HepG2 (cell line): ENCODE data around the gene PGR. TPM values are rescaled to one million over a fixed set of nuclear protein-coding genes. Genes with fewer than 3 reads are reported as not detected.

Experiments
- ATAC-seq: fragments of 200-7000 bp; cut with Tn5 transposase; 3 replicates; pipeline ENCODE4 v1.9.1; 2020; ENCODE audit warnings: mild to moderate bottlenecking, moderate library complexity
- BruUV-seq: library from RNA; stranded (reverse); fragments of 400-500 nt; replicated peaks from 2 replicates; lab custom pipeline; 2021; lab: Mats Ljungman, UMichigan
- CTCF ChIA-PET: fragments of 300-600 bp; formaldehyde crosslinking; extraction: SDS; loops from one replicate; lab custom pipeline; 2021; ENCODE audit warnings: low total read pairs, inconsistent platforms, low intra/inter-chr PET ratio; lab: Yijun Ruan, JAX
- POLR2A ChIA-PET: fragments of 350-600 bp; sonication (Branson Sonifier 250); formaldehyde crosslinking; loops from one replicate; lab custom pipeline; 2020; ENCODE audit warnings: antibody characterized with exemption, inconsistent platforms; lab: Yijun Ruan, JAX
- DNase-seq: peaks from one replicate; pipeline ENCODE4 v3.0.0-alpha.2; 2015; ENCODE audit warnings: low spot score
- FAIRE-seq: peaks from 3 replicates; lab custom pipeline; 2011; peaks lifted over from hg19 to GRCh38; lab: Jason Lieb, UNC
- H2AFZ ChIP-seq: one replicate; pipeline ENCODE4 v1.6.1; 2011; ENCODE audit warnings: low read length, inconsistent platforms
- H3K27ac ChIP-seq: fragments of 300-600 bp; 3 replicates; pipeline ENCODE4 v1.8.0; 2011; ENCODE audit warnings: mixed run types, mild to moderate bottlenecking, mixed read lengths, low read length, inconsistent platforms; ENCODE audit not compliant: insufficient read depth; ENCODE audit errors: extremely low read length
- H3K27me3 ChIP-seq, 2 experiments: fragments of 200-600 bp in 1 of 2; 2 replicates in 1 of 2; 3 replicates in 1 of 2; pipeline versions ENCODE4 v1.6.0 to v1.8.0; 2011; ENCODE audit warnings: low read length in 2 of 2, mild to moderate bottlenecking in 2 of 2, moderate library complexity in 2 of 2, inconsistent platforms in 1 of 2; ENCODE audit not compliant: insufficient read depth in 2 of 2, control insufficient read depth in 1 of 2
- H3K36me3 ChIP-seq, 2 experiments: fragments of 200-600 bp in 1 of 2; replicated peaks in 1 of 2; 2 replicates in 1 of 2; 3 replicates in 1 of 2; pipeline versions ENCODE4 v1.5.1 to v1.8.0; 2011; ENCODE audit warnings: low read length in 2 of 2, inconsistent platforms in 1 of 2; ENCODE audit not compliant: insufficient read depth in 2 of 2, control insufficient read depth in 1 of 2
- H3K4me1 ChIP-seq: 2 replicates; pipeline ENCODE4 v1.5.1; 2012; ENCODE audit warnings: low read length, inconsistent platforms; ENCODE audit not compliant: insufficient read depth
- H3K4me2 ChIP-seq: 2 replicates; pipeline ENCODE4 v1.6.0; 2011; ENCODE audit warnings: low read depth, low read length, inconsistent platforms
- H3K4me3 ChIP-seq, 3 experiments: fragments of 200-600 bp in 1 of 3; sonication (generic), shearing (Covaris generic) in 1 of 3; replicated peaks in 1 of 3; 2 replicates each; pipeline ENCODE4 v1.5.1; 2011 to 2016; ENCODE audit warnings: low read length in 3 of 3, inconsistent platforms in 2 of 3, low read depth in 2 of 3, mild to moderate bottlenecking in 2 of 3, control low read depth in 1 of 3, mixed read lengths in 1 of 3; ENCODE audit not compliant: insufficient read depth in 1 of 3
- H3K79me2 ChIP-seq: one replicate; pipeline ENCODE4 v1.6.1; 2011; ENCODE audit warnings: low read length, inconsistent platforms; ENCODE audit not compliant: insufficient read depth
- H3K9ac ChIP-seq: 2 replicates; pipeline ENCODE4 v1.6.0; 2011; ENCODE audit warnings: mild to moderate bottlenecking, low read depth, low read length, inconsistent platforms; ENCODE audit not compliant: insufficient read depth
- H3K9me3 ChIP-seq: 2 replicates; pipeline ENCODE4 v1.5.1; 2012; ENCODE audit warnings: mild to moderate bottlenecking, low read length
- H4K20me1 ChIP-seq: 2 replicates; pipeline ENCODE4 v1.6.0; 2011; ENCODE audit warnings: inconsistent platforms, mild to moderate bottlenecking, low read length, moderate library complexity; ENCODE audit not compliant: insufficient read depth
- MAFF ChIP-seq: IDR thresholded peaks from 2 replicates; pipeline ENCODE4 v1.6.1; 2011; ENCODE audit warnings: low read depth, low read length, improper control_type of control experiment
- RORA ChIP-seq: sonication (generic); formaldehyde crosslinking; IDR thresholded peaks from 2 replicates; pipeline ENCODE4 v1.5.0; 2020; ENCODE audit warnings: mild to moderate bottlenecking, missing genetic modification reagents, moderate library complexity
- SIX4 ChIP-seq: sonication (generic); formaldehyde crosslinking; IDR thresholded peaks from 2 replicates; pipeline ENCODE4 v1.4.0; 2020; ENCODE audit warnings: missing genetic modification reagents
- TOE1 ChIP-seq: sonication (generic); formaldehyde crosslinking; IDR thresholded peaks from 2 replicates; pipeline ENCODE4 v1.4.0; 2020; ENCODE audit warnings: mild to moderate bottlenecking, missing genetic modification reagents
- ZBTB44 ChIP-seq: sonication (generic); formaldehyde crosslinking; IDR thresholded peaks from 2 replicates; pipeline ENCODE4 v1.4.0; 2020; ENCODE audit warnings: missing genetic modification reagents
- ZNF3 ChIP-seq: IDR thresholded peaks from 2 replicates; pipeline ENCODE4 v1.7.0; 2017; ENCODE audit warnings: inconsistent platforms
- ZNF7 ChIP-seq: IDR thresholded peaks from 2 replicates; pipeline ENCODE4 v1.6.1; 2016; ENCODE audit warnings: missing biosample characterization, missing genetic modification reagents
- ZNF720 ChIP-seq: sonication (generic); formaldehyde crosslinking; IDR thresholded peaks from 2 replicates; pipeline ENCODE4 v1.4.0; 2020; ENCODE audit warnings: missing genetic modification reagents
- WGBS: methylation state at CpG from one replicate; pipeline ENCODE4 v1.1.6; 2017; ENCODE audit warnings: low lambda C conversion rate; 5-methylcytosine and 5-hydroxymethylcytosine counted together
- in situ Hi-C: cut with HindIII; loops from 2 replicates; pipeline ENCODE4 v1.10.0; 2017; ENCODE audit warnings: low pct_unique_long_range_greater_than_20kb; ENCODE audit not compliant: extremely low pct_ligation_motif_present
- intact Hi-C: fragments of 100-400 bp; cut with micrococcal nuclease; formaldehyde crosslinking; loops from one replicate; pipeline ENCODE4 v1.10.0; 2022; ENCODE audit not compliant: unreplicated experiment
- polyA plus RNA-seq, 8 experiments: library from polyadenylated mRNA; depleted of rRNA in 3 of 8; stranded (reverse) in 7 of 8; unstranded in 1 of 8; fragments of >200 nt; fragmentation: Illumina TruSeq in 4 of 8; extraction: Trizol in 4 of 8; gene quantifications; 2 replicates each; pipeline versions ENCODE4 v1.2.1 to v1.2.3, GENCODE V29; 2011 to 2016; ENCODE audit warnings: low read depth in 4 of 8, missing spikeins in 1 of 8, mixed read lengths in 1 of 8; ENCODE audit not compliant: insufficient read depth in 1 of 8
- total RNA-seq, 5 experiments: library from RNA; depleted of rRNA; stranded (reverse); fragments of >200 nt; fragmentation: Illumina TruSeq; extraction: Trizol; gene quantifications; 2 replicates each; pipeline ENCODE4 v1.2.3, GENCODE V29; 2016; ENCODE audit warnings: low read depth in 1 of 5
- TF ChIP-seq, protein P1 (sequence below): IDR thresholded peaks from 2 replicates; pipeline ENCODE4 v1.6.1; 2016; ENCODE audit warnings: low read depth, control low read depth

The PGR gene
- total and polyA plus RNA-seq, 2 of the 13 experiments (the other 11 are each of a cell fraction or from before 2014, with no cell fraction given) = not detected

DNA sequence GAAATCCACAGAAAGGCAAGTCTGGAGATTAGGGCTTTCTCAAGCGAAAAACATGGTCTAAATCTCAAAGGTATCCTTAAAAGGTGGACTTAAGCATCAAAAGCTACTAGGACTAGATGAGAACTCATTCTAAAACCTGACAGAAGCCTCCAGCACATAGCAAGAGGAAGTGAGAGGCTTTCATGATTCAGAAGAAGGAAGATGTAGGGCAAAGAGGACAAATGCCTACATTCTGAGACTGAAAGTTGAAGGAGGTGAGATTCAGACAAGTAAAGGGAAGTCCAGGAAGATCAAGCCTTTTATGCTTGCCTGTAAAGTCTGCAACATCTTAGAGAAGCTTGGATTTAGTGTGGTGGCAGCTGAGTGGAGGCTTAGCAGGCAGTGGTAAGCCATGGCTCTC, 98.9 kb downstream of the PGR start:
- no peak overlapping the region for H3K9ac ChIP-seq
- BruUV-seq = no TSS peak
- H3K4me1 ChIP-seq = no peaks in the 10 kb centered on the region
- no peak for DNase-seq
- ATAC-seq = no peak
- no peaks in the 10 kb centered on the region for H4K20me1 ChIP-seq
- no peaks in the 10 kb centered on the region for H3K9me3 ChIP-seq
- no peak overlapping the region for H3K27ac ChIP-seq
- 0% methylated on average over 1 of the region's 1 CpG for WGBS
- no peak overlapping the region for H2AFZ ChIP-seq
- ChIA-PET CTCF (no interaction called here), POLR2A (no interaction called here)
- no peaks in the 10 kb centered on the region for H3K36me3 ChIP-seq
- FAIRE-seq = no peak
- H3K4me3 ChIP-seq = no peak overlapping the region
- H3K79me2 ChIP-seq = no peaks in the 10 kb centered on the region
- no peak for TF ChIP-seq ZBTB44 (CRISPR knock-in tag)
- TF ChIP-seq SIX4 = no peak
- TF ChIP-seq ZNF7 (CRISPR knock-in tag) = no peak
- TF ChIP-seq, protein P1, sequence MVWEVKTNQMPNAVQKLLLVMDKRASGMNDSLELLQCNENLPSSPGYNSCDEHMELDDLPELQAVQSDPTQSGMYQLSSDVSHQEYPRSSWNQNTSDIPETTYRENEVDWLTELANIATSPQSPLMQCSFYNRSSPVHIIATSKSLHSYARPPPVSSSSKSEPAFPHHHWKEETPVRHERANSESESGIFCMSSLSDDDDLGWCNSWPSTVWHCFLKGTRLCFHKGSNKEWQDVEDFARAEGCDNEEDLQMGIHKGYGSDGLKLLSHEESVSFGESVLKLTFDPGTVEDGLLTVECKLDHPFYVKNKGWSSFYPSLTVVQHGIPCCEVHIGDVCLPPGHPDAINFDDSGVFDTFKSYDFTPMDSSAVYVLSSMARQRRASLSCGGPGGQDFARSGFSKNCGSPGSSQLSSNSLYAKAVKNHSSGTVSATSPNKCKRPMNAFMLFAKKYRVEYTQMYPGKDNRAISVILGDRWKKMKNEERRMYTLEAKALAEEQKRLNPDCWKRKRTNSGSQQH = no peak
- no peak for TF ChIP-seq MAFF
- TF ChIP-seq TOE1 (CRISPR knock-in tag) = no peak
- no peak for TF ChIP-seq ZNF3
- no peak for TF ChIP-seq ZNF720
- TF ChIP-seq RORA (CRISPR knock-in tag) = no peak
- no peak overlapping the region for H3K4me2 ChIP-seq
- H3K27me3 ChIP-seq = no peaks in the 10 kb centered on the region; a peak in 1 of 5 replicates
- in situ Hi-C loops = no loop called here
- intact Hi-C loops = no loop called here
